ENCODE measurements around the gene PPL.

Gene PPL

DNA sequence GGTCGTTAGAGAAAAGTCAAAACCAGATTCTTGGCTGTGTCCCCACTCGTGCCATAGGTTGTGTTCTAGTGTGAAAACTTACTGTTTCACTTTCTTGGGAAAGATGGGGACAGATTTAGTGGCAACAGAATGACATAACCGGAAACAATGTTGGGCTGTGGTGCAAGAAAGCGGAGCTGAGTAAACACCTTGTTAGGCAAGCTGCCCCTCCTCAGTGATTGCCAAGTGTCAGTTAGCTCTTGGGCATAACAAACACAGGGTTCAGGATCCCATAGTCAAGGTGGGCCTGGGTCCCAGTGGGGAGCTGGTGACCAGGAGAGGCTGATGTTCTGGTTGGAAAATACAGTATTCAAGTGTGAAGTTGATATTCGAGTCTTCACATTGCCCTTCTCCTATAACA is 74.3 kb downstream of the PPL start:
- no peak for DNase-seq (ENCODE audit: insufficient read length)
- no peak for FAIRE-seq
- TF ChIP-seq POLR2AphosphoS5 (IDR thresholded peaks at IDR 0.05; ENCODE audit: low read depth, low read length) (no peak), TAF1 (IDR thresholded peaks at IDR 0.05; ENCODE audit: borderline replicate concordance, low read depth, low read length) (no peak), POLR2A (IDR thresholded peaks at IDR 0.05; ENCODE audit: low read depth, low read length) (no peak)

DNA sequence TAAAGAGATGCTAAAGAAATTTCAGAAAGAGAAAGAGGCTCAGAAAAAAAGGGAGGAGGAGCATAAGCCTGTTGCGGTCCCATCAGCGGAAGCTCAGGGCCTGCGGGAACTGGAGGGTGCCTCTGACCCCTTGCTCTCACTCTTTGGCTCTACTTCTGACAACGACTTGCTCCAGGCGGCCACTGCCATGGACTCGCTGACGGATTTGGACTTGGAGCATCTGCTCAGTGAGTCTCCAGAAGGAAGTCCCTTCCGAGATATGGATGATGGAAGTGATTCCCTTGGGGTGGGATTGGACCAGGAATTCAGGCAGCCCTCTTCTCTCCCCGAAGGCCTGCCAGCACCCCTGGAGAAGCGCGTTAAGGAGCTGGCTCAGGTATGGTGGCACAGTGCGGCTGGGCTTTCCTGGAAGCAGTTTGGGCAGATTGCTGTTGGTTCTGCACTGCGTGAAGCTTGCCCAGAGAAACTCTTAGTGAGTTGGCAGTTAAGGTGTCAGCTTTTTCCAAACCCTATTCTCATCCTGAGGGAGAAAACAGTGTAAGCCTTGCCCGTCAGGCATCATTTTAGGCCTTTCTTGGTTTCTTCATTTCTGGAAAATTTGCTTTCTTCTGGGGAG is 76.1 kb downstream of the PPL start:
- no peak for FAIRE-seq
- no peak for DNase-seq (ENCODE audit: insufficient read length)
- TF ChIP-seq POLR2AphosphoS5 (IDR thresholded peaks at IDR 0.05; ENCODE audit: low read depth, low read length) (no peak), POLR2A (IDR thresholded peaks at IDR 0.05; ENCODE audit: low read depth, low read length) (no peak), TAF1 (IDR thresholded peaks at IDR 0.05; ENCODE audit: borderline replicate concordance, low read depth, low read length) (no peak)

DNA sequence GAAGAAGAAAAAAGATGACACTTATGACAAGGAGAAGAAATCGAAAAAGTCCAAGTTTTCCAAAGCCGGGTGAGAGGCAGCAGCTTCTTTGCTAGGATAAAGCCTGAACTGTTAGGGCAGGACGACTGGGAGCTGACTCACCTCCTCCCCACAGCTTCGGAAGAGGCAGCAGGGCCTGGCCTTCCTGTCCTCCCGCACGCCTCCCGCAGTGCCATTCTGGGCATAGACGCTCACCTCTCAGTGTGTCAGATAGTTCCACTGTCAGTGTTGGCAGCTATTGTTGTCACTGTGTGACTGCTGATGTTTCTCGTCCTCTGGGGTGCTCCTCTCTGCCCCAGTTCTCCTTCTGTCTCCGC is 77.1 kb downstream of the PPL start:
- no peak for FAIRE-seq
- no peak for TF ChIP-seq TAF1 (IDR thresholded peaks at IDR 0.05; ENCODE audit: borderline replicate concordance, low read depth, low read length)
- TF ChIP-seq POLR2A (IDR thresholded peaks at IDR 0.05; ENCODE audit: low read depth, low read length): no peak
- TF ChIP-seq POLR2AphosphoS5 (IDR thresholded peaks at IDR 0.05; ENCODE audit: low read depth, low read length): no peak
- DNase-seq (ENCODE audit: insufficient read length): no peak

DNA sequence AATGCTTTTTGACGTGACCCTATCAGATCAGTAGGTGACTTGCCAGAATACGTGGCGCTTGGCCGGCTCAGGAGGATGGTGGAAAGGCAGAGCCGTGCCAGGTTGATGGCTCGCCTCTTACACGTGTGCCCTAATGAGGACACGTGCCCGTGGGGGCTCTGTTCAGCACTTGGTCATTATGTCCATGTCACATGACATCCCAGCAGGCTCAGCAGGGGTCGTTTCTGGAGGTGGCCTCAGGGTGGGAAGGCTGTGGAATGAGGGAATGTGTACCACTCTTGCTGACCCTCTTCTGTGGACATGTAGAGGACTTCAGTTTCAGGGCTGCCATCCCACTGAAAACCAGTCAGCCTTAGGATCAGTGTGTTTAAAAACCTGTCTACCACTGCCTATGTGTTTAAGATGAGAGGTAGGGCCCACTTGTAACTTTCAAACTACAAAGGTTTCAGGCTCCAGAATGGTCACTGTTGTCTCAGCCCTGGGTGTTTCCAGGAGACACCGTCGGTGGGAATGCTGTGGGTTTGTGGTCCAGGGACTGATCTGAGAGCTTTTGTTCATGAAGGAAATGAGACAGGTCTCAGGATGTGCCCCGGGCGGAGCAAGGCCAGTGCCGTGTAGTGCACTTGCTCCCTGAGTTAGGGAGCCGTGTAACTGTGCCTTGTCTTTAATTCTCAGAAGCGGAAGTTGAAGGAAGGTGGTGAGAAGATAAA is 77.6 kb downstream of the PPL start:
- no peak for FAIRE-seq
- TF ChIP-seq POLR2A (IDR thresholded peaks at IDR 0.05; ENCODE audit: low read depth, low read length) (no peak), POLR2AphosphoS5 (IDR thresholded peaks at IDR 0.05; ENCODE audit: low read depth, low read length) (no peak), TAF1 (IDR thresholded peaks at IDR 0.05; ENCODE audit: borderline replicate concordance, low read depth, low read length) (no peak)
- DNase-seq (ENCODE audit: insufficient read length): no peak

DNA sequence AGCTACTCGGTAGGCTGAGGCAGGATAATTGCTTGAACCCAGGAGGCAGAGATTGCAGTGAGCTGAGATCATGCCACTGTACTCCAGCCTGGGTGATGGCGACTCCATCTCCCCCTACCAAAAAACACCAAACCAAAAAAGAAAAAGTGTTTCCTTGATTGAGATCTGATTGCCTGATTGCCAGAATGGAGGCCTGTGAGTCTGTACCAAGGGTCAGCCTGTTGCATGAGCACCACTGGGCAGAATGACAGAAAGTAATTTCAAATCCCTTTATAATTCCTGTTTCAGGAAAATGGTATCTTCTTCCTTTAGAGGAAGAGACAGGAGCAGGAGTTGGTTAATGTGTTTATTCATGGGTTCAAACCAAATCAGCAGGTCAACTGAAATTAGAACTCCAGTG is 81.1 kb downstream of the PPL start:
- DNase-seq (ENCODE audit: insufficient read length) (no peak), FAIRE-seq (no peak)
- TF ChIP-seq POLR2AphosphoS5 (IDR thresholded peaks at IDR 0.05; ENCODE audit: low read depth, low read length): no peak
- no peak for TF ChIP-seq POLR2A (IDR thresholded peaks at IDR 0.05; ENCODE audit: low read depth, low read length)
- no peak for TF ChIP-seq TAF1 (IDR thresholded peaks at IDR 0.05; ENCODE audit: borderline replicate concordance, low read depth, low read length)

DNA sequence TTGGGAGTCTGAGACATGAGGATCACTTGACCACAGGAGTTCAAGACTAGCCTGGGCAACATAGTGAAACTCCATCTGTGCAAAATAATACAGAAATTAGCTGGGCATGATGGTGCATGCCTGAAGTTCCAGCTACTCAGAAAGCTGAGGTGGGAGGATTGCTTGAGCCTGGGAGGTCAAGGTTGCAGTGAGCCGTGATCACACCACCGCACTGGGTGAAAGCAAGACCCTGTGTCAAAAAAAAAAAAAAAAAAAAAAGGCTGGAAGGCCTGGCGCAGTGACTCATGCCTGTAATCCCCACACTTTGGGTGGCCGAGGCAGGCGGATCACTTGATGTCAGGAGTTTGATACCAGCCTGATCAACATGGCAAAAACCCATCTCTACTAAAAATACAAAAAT is 81.6 kb downstream of the PPL start:
- DNase-seq (ENCODE audit: insufficient read length): no peak
- no peak for FAIRE-seq
- TF ChIP-seq POLR2AphosphoS5 (IDR thresholded peaks at IDR 0.05; ENCODE audit: low read depth, low read length) (no peak), TAF1 (IDR thresholded peaks at IDR 0.05; ENCODE audit: borderline replicate concordance, low read depth, low read length) (no peak), POLR2A (IDR thresholded peaks at IDR 0.05; ENCODE audit: low read depth, low read length) (no peak)

DNA sequence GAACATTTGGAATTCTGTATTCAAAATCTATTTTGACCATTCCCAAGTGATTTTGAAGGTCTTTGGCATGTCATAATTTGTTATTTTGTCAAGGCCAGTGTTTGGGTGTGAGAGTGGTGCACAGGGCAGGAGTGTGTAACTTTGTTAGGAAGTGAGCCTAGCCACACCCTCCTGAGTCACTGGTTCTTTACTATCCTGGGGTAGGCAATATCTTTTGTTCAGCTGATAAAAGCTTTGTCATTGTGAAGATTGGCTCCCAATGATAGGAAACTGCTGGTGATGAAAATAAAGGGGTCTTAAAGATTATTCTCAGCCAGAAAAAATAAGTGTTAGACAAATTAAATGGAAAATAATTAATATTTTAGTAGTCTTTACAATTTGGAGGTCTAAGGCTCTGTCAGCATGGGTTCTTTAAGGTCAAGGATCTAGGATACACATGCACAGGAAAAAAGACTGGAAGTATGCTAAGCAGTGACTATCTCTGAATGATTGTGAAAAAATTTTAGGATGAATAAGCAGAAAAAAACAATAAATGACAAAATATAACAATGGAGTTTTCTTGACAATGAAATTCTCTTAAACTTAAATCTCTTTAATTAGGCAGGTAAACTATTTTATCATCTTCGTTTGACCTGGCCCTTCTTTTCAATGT is 84.6 kb downstream of the PPL start:
- TF ChIP-seq POLR2AphosphoS5 (IDR thresholded peaks at IDR 0.05; ENCODE audit: low read depth, low read length) (no peak), POLR2A (IDR thresholded peaks at IDR 0.05; ENCODE audit: low read depth, low read length) (no peak)
- FAIRE-seq (no peak), DNase-seq (ENCODE audit: insufficient read length) (no peak)

DNA sequence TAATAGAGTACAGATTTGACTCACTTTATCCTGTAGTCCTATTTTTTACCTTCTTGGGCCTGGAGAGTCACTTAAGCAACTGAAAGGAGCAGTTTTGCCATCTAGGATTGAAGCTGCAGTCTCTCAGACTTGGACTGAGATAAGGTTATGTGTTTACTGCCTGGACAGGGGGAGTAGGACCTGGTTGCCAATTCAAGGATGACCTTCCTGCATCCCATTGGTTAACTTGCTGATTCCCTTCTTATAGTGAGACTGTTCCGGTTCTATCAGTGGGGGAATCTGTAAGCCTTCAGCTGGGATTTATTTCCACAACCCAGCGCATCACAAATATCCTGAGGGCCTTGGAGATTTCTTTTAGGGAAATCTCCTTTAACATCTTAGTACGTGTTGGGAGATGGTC is 86.7 kb downstream of the PPL start:
- TF ChIP-seq POLR2A (IDR thresholded peaks at IDR 0.05; ENCODE audit: low read depth, low read length): no peak
- TF ChIP-seq TAF1 (IDR thresholded peaks at IDR 0.05; ENCODE audit: borderline replicate concordance, low read depth, low read length): no peak
- TF ChIP-seq POLR2AphosphoS5 (IDR thresholded peaks at IDR 0.05; ENCODE audit: low read depth, low read length): no peak
- FAIRE-seq (no peak), DNase-seq (ENCODE audit: insufficient read length) (no peak)

DNA sequence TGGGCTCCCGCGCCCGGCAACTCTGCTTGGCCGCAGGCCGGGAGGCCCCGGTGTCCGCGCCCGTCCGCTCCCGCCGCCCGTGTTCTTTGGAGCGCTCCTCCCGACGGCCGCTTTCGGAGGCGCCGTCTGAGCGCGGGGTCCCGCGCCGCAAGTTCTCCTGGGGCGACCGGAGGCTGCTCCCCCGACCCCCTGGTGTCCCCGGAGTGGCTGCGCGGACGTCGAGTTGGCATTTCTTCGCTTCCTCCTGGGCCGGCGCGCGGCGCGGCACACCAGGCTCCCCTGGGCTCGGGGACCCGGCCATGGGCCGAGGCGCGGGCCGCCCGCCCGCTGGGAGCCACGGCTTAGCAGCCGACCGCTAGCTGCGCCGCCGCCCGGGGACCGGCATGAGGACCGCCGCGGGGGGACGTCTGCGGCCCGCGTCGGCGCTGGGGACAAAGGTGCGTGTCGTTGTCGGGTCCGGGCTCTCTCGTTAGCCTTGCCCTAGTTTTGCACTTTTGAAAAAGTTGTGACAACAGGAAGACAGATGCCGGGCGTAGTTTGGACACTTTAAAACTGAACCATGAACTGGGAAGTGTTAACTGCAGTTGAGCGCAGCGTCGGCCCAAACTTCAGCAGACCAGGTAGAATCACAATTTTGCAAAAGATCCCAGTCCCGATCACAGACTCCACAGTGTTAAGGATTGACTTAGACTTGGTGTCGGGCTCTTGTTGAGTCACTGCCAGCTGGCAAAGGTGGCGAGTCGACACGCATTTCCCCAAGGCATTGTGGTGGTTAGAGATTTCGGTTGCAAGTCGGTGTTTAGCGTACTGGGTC is 89.0 kb downstream of the PPL start:
- FAIRE-seq (peak; percentile 84), DNase-seq (ENCODE audit: insufficient read length) (peak; percentile 35)
- TF ChIP-seq POLR2A (IDR thresholded peaks at IDR 0.05; ENCODE audit: low read depth, low read length) (no peak), TAF1 (IDR thresholded peaks at IDR 0.05; ENCODE audit: borderline replicate concordance, low read depth, low read length) (no peak), POLR2AphosphoS5 (IDR thresholded peaks at IDR 0.05; ENCODE audit: low read depth, low read length) (no peak)

DNA sequence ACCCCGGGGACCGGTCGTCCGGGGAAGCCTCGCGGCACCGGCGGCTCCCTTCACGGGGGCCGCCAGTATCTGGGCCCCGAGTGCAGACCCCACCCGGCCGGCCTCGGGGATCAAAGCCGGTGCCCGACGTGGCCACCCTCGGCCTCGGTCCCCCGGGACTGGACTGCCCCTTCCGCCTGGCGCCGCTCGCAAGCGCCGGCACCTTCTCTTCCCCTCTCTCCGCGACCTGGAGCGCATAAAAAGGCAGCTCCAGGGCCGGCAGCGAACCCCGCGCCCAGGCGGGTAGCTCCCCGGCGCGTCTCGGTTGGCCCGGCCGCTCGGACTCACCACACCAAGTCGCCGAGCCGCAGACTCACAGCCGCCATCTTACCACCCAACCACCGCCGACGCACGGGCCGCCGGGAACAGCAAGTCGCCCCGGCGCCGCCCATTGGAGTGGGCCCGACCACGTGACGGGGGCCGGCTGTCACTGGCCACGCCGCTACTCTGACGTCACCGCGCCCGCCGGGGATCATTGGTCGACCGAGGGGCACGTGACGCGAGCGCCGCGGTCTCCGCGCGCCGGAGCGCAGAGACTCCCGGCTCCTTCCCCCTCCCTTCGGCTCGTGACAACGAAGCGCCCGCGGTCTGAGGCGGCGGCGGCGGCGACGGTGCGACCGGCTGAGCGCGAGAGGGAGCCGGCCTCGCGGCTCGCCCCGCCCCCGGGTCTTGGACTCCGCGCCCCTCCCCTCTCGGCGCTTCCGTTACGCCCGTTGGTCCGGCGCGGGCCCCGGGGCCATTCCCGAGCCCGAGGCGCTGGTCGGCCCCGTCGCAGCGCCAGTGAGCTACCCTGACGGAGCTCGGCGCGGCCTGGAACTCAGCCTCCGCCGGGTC is 89.8 kb downstream of the PPL start, which contains the start of the genes GLYR1 and UBN1:
GLYR1 (minus strand) TSS at position 388 of the 873 bp plus-strand sequence; CDS start at position 365, 23 bp downstream.
UBN1 (plus strand) TSS at position 581 of the 873 bp plus-strand sequence. CDS start 5,437 bp downstream, outside the sequence.
- peak; percentile 97 for FAIRE-seq
- TF ChIP-seq POLR2A (IDR thresholded peaks at IDR 0.05; ENCODE audit: low read depth, low read length): peak; percentile 84; the same call in 1 of the 2 replicates
- peak; percentile 78; the same call in 1 of the 2 replicates for TF ChIP-seq POLR2AphosphoS5 (IDR thresholded peaks at IDR 0.05; ENCODE audit: low read depth, low read length)
- TF ChIP-seq TAF1 (IDR thresholded peaks at IDR 0.05; ENCODE audit: borderline replicate concordance, low read depth, low read length): peak; percentile 83
- peak; percentile 92 for DNase-seq (ENCODE audit: insufficient read length)
